H4 (cell line): ENCODE measurements around the gene RIPOR2. TPM values are rescaled to one million over a fixed set of nuclear protein-coding genes. Genes with fewer than 3 reads are reported as not detected.
"Not testable (repeated sequence)": the region's sequence is repeated elsewhere in the genome, so short reads cannot be mapped to it uniquely, and the experiment has no call there.

Source experiments
- DNase-seq: peaks from one replicate; pipeline ENCODE4 v3.0.0-alpha.2; 2015; ENCODE audit warnings: low spot score
- total RNA-seq: library from RNA; depleted of rRNA; stranded (reverse); fragments of >200 nt; shearing (Covaris generic); gene quantifications from 2 replicates; pipeline ENCODE4 v1.2.3, GENCODE V29; 2014; rRNA removed

The RIPOR2 gene
- total RNA-seq, 1 experiment from 2014 or later = not detected

DNA sequence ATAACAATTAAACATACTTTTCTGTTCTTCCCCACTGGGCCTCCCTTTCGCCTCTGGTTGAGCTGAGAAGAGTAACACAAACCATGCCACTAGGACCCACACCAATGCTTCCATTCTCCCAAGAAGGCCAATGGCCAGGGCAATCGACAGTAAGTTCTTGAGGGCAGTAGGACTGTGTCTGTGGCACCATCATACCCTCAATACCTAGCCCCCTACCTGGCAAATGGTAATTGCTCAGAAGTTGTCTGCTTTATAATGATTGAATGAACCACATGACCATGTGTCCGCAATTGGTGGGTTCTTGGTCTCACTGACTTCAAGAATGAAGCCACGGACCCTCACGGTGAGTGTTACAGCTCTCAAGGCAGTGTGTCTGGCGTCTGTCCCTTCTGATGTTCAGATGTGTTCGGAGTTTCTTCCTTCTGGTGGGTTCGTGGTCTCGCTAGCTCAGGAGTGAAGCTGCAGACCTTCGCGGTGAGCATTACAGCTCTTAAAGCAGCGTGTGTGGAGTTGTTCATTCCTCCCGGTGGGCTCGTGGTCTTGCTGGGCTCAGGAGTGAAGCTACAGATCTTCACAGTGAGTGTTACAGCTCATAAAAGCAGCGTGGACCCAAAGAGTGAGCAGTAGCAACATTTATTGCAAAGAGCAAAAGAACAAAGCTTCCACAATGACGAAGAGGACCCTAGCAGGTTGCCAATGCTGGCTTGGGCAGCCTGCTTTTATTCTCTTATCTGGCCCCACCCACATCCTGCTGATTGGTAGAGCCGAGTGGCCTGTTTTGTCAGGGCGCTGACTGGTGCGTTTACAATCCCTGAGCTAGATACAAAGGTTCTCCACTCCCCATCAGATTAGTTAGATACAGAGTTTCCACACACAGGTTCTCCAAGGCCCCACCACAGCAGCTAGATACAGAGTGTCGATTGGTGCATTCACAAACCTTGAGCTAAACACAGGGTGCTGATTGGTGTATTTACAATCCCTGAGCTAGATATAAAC is 170.6 kb downstream of the RIPOR2 start:
- DNase-seq = not testable (repeated sequence)

DNA sequence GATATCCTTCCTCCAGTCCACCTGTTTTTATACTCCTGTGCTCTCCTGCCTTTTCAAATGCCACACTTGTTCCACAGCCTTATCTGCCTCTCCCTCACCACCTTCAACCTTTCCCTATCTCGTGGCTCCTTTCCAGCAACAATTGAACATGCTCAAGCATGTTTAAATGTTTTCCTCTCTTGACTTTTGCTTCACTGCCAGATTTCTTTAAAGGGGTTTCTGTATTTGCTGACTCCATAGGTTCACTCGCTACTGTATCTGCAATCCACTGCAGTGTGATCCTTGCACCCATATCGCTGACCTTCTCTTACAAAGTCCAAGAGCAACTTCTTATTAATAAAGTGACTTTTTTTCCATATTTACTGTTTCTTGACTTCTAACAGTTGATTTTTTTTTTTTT is 172.2 kb downstream of the RIPOR2 start:
- DNase-seq = no peak

DNA sequence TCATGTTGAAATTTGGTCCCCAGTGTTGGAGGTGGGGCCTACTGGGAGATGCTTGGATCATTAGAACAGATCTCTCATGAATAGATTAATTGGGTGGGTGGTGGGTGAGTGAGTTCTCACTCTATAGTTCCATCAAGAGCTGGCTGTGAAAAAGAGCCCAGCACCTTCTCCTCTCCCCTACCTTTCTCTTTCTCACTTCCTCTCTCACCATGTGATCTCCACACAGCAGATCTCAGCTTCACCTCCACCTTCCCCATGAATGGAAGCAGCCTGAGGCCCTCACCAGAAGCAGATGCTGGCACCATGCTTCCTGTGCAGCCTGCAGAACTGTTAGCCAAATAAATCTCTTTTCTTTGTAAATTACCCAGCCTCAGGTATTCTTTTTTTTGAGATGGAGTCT is 173.9 kb downstream of the RIPOR2 start:
- DNase-seq = no peak

DNA sequence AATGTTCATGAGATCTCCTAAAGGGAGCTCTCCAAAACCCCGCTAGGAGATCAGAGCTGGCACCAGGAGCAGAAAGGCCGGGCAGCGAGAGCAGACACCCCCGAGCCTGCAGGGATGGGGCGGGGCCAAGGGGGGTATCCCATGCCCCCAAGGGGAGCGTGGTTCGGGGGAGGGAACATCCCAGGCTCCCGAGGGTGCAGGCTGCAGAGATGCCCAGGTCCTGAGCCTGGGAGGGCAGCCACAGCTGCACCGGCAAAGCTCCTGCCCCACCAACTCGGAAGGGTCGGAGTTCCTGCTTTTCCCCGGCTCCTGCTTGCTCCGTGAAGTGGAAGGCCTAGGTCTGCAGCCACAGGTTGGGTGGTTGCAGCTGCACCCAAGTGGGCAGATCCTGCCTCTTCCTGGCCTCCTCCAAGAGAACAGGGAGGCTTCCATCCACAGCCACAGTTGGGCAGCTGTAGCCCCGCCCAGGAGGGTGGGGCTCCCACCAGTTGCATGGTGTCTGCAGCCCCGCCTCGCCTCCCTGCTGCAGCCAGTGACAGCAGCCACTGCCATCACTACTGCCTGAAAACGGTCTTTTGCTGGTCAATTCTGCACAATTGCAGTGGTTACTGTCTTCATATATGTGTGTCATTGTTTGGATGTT is 174.4 kb downstream of the RIPOR2 start:
- no peak for DNase-seq

DNA sequence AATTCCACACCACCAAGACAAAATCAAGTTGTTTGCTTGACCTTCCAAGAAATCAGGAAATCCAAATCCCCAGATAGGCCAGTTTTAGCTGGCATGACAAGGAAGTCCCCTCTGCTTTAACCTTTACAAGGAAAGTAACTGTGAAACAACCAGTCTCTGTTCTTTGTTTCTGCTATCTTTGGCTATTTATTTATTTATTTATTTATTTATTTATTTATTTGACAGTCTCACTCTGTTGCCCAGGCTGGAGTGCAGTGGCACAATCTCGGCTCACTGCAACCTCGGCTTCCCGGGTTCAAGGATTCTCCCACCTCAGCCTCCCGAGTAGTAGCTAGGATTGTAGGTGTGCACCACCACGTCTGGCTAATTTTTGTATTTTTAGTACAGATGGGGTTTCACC is 175.6 kb downstream of the RIPOR2 start:
- DNase-seq = no peak

DNA sequence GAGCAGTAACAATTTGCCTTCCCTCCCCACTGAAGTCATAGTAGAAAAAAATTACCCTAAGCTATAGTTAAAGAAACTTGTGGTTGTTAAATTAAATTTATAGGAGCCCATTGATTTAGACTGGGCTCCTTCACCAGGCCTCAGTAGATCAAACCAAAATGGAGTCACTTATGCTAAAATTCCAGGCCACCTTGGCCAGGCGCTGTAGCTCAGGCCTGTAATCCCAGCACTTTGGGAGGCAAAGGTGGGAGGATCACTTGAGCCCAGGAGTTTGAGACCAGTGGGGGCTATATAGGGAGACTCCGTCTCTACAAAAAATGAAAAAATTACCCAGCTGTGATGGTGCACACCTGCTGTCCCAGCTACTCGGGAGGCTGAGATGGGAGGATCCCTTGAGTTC is 176.0 kb downstream of the RIPOR2 start:
- no peak for DNase-seq

DNA sequence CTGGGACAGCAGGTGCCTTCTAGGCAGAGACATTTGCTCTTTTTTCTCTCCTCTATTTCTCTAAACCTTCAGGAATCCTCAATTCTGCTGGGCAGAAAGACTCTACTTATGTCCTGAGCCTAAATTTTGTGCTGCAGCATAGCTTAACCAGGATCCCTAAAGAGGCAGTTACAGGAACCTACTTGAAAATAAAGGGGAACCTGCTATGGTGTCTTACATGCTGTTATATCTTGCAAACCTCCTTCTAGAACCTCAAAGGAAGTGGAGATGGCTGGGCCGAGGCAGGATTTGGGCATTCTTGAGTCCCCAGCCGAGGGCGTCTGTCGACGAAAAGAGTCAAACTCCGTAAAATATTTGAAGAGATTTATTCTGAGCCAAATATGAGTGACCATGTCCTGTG is 178.1 kb downstream of the RIPOR2 start:
- no peak for DNase-seq

DNA sequence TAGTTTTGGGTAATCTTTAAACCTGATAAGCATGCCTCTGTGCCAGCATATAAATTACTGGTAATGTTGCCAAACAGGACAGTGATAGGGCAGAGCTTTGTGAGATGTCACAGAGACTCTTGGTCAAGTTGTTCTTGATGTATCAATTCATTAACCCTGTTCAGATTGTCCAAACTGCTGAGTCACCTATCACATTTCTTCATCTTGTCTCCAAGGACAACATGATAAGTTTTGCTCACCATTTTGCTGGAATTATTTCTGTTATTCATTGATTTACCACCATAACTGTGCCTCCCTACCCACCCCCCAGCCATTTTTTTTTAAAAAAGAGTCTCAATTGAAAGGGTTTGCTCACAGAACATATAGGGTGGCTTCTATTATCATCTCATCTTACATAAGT is 180.5 kb downstream of the RIPOR2 start:
- DNase-seq = no peak

DNA sequence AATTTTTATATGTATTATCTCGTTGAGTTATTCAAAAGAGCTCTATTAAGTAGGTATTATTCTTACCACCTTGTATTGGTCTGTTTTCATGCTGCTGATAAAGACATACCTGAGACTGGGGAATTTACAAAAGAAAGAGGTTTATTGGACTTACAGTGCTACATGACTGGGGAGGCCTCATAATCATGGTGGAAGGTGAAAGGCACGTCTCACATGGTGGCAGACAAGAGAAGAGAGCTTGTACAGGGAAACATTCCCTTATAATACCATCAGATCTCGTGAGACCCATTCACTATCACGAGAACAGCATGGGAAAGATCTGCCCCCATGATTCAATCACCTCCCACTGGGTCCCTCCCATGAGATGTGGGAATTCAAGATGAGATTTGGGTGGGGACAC is 181.4 kb downstream of the RIPOR2 start:
- DNase-seq = not testable (repeated sequence)

Other genes with a start within 250 kb of the RIPOR2 start
- 115 and 120 TPM in 2 replicates for gene C6orf62, start 216.8 kb downstream of the RIPOR2 start, total RNA-seq
- 67.2 and 75.9 TPM in 2 replicates for gene GMNN, start 161.0 kb downstream of the RIPOR2 start, total RNA-seq
- gene ARMH2, start 137.0 kb downstream of the RIPOR2 start, total RNA-seq = not detected in 2 replicates